Hematopoietic multipotent progenitor cell treated with erythropoietin and hydrocortisone succinate and interleukin-3 and kit ligand, for 15 days (in vitro differentiated cells): ENCODE results near the gene USP2.
A peak's percentile ranks its signal among the peaks of the same experiment; 100 is the strongest.

Source experiments
- DNase-seq: peaks from one replicate; pipeline ENCODE4 v3.0.0-alpha.2; 2015; ENCODE audit warnings: low spot score

USP2 gene

GRCh38 chr11:119381181-119381988, at the start of gene USP2:
TSS of gene USP2 (minus strand) at chr11:119381690. CDS start at chr11:119373480, 8,210 bp downstream.
- DNase-seq = peak; percentile 83

GRCh38 chr11:119427279-119427678, 45.8 kb upstream of the USP2 start:
- no peak for DNase-seq

- no peak for DNase-seq
Observed at GRCh38 chr11:119426142-119426541, 44.7 kb upstream of the USP2 start.

GRCh38 chr11:119424775-119425174, 43.3 kb upstream of the USP2 start:
- DNase-seq = no peak

- DNase-seq = no peak
Observed at GRCh38 chr11:119424276-119424675, 42.8 kb upstream of the USP2 start.

GRCh38 chr11:119423509-119424254, 42.2 kb upstream of the USP2 start:
- no peak for DNase-seq

- no peak for DNase-seq
Observed at GRCh38 chr11:119422809-119423508, 41.5 kb upstream of the USP2 start, which contains the start of gene THY1. TSS of gene THY1 (minus strand) at chr11:119423172. CDS start at chr11:119420905, 2,267 bp downstream.

GRCh38 chr11:119421941-119422808, 40.7 kb upstream of the USP2 start:
- DNase-seq = no peak

- no peak for DNase-seq
Observed at GRCh38 chr11:119421351-119421750, 39.9 kb upstream of the USP2 start.

GRCh38 chr11:119420631-119421030, 39.1 kb upstream of the USP2 start:
- no peak for DNase-seq

GRCh38 chr11:119419834-119420492, 38.5 kb upstream of the USP2 start:
- no peak for DNase-seq

GRCh38 chr11:119419246-119419645, 37.8 kb upstream of the USP2 start:
- no peak for DNase-seq

GRCh38 chr11:119418759-119419158, 37.3 kb upstream of the USP2 start:
- no peak for DNase-seq

GRCh38 chr11:119417726-119418540, 36.4 kb upstream of the USP2 start:
- DNase-seq = no peak

GRCh38 chr11:119416606-119417580, 35.4 kb upstream of the USP2 start:
- no peak for DNase-seq

- DNase-seq = no peak
Observed at GRCh38 chr11:119415966-119416365, 34.5 kb upstream of the USP2 start.

- no peak for DNase-seq
Observed at GRCh38 chr11:119415517-119415916, 34.0 kb upstream of the USP2 start.

GRCh38 chr11:119414734-119415133, 33.2 kb upstream of the USP2 start:
- DNase-seq = no peak

- DNase-seq = no peak
Observed at GRCh38 chr11:119414321-119414720, 32.8 kb upstream of the USP2 start.
